ENCODE measurements around the gene OR51B4. TPM values are rescaled to one million over a fixed set of nuclear protein-coding genes. Genes with fewer than 3 reads are reported as not detected.

Gene OR51B4
- total and polyA plus RNA-seq, 9 of the 15 experiments (the other 6 are each of a cell fraction or from before 2014, with no cell fraction given) = 17.1 to 64.6 (median 39.9) TPM

GRCh38 chr11:5288108-5288905 is 13.4 kb downstream of the OR51B4 start (continued):
- no peak for TF ChIP-seq SETDB1 (IDR thresholded peaks at IDR 0.05; ENCODE audit: low read length)
- TF ChIP-seq YY1 (IDR thresholded peaks at IDR 0.05; ENCODE audit: borderline replicate concordance in 1 of 3, control insufficient read depth in 1 of 3, extremely low read depth in 1 of 3, insufficient read depth in 3 of 3, insufficient read length in 1 of 3, insufficient replicate concordance in 2 of 3, low read depth in 1 of 3, low read length in 2 of 3) = peak in 1 of 3 experiments; percentile 52
- TF ChIP-seq MNT (conservative IDR thresholded peaks at IDR 0.05) = peak; percentile 86 to 87
- peak; percentile 93 for TF ChIP-seq EP300 (IDR thresholded peaks at IDR 0.05; ENCODE audit: low read length)
- peak; percentile 80 for TF ChIP-seq NFE2 (IDR thresholded peaks at IDR 0.05; ENCODE audit: low read depth)
- TF ChIP-seq NCOR1 (IDR thresholded peaks at IDR 0.05) = peak; percentile 94
- peak; percentile 44 for TF ChIP-seq BRD9 (IDR thresholded peaks at IDR 0.05; ENCODE audit: low read depth, partially characterized antibody)
- peak; percentile 66; the same call in 1 of the 2 replicates for TF ChIP-seq HMBOX1 (IDR thresholded peaks at IDR 0.05)
- peak; percentile 92 for TF ChIP-seq PML (IDR thresholded peaks at IDR 0.05; ENCODE audit: low read length)
- TF ChIP-seq RBFOX2 (IDR thresholded peaks at IDR 0.05; ENCODE audit: low read depth, low read length) = no peak
- TF ChIP-seq, protein P1, sequence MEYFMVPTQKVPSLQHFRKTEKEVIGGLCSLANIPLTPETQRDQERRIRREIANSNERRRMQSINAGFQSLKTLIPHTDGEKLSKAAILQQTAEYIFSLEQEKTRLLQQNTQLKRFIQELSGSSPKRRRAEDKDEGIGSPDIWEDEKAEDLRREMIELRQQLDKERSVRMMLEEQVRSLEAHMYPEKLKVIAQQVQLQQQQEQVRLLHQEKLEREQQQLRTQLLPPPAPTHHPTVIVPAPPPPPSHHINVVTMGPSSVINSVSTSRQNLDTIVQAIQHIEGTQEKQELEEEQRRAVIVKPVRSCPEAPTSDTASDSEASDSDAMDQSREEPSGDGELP (CRISPR knock-in tag; IDR thresholded peaks at IDR 0.05; ENCODE audit: borderline replicate concordance) = peak; percentile 53; the same call in 1 of the 2 replicates
- peak in 1 of 2 experiments; percentile 18; a peak in 2 of 4 replicates for TF ChIP-seq HDAC1 (IDR thresholded peaks at IDR 0.05)
- TF ChIP-seq PTRF (tag; IDR thresholded peaks at IDR 0.05) = no peak
- TF ChIP-seq PRDM10 (IDR thresholded peaks at IDR 0.05; ENCODE audit: partially characterized antibody) = peak; percentile 33
- peak; percentile 63 for TF ChIP-seq CXXC5 (CRISPR knock-in tag; IDR thresholded peaks at IDR 0.05)
- peak; percentile 71 for TF ChIP-seq EP400 (IDR thresholded peaks at IDR 0.05)
- TF ChIP-seq FOS (IDR thresholded peaks at IDR 0.05; ENCODE audit: extremely low read depth, insufficient read length) = peak; percentile 53
- peak; percentile 85; the same call in 1 of the 2 replicates for TF ChIP-seq DMBX1 (CRISPR knock-in tag; IDR thresholded peaks at IDR 0.05; ENCODE audit: borderline replicate concordance)
- TF ChIP-seq SMARCB1 (IDR thresholded peaks at IDR 0.05; ENCODE audit: insufficient read length, low read depth) = peak; percentile 96
- peak; percentile 41; the same call in 1 of the 2 replicates for TF ChIP-seq NCOA1 (IDR thresholded peaks at IDR 0.05; ENCODE audit: low read depth)
- TF ChIP-seq OTX1 (CRISPR knock-in tag; IDR thresholded peaks at IDR 0.05) = no peak
